WI38 (cell line): ENCODE results near the gene NID2.
A peak's percentile ranks its signal among the peaks of the same experiment; 100 is the strongest.

Experiments
- H3K4me3 ChIP-seq: 2 replicates; pipeline ENCODE4 v1.5.1; 2011; ENCODE audit warnings: low read depth, mild to moderate bottlenecking, control low read depth, low read length
- TF ChIP-seq, protein P1 (sequence below): IDR thresholded peaks from 2 replicates; pipeline ENCODE4 v1.5.1; 2012; ENCODE audit warnings: low read depth, mild to moderate bottlenecking, control low read depth, low read length

The NID2 gene

DNA sequence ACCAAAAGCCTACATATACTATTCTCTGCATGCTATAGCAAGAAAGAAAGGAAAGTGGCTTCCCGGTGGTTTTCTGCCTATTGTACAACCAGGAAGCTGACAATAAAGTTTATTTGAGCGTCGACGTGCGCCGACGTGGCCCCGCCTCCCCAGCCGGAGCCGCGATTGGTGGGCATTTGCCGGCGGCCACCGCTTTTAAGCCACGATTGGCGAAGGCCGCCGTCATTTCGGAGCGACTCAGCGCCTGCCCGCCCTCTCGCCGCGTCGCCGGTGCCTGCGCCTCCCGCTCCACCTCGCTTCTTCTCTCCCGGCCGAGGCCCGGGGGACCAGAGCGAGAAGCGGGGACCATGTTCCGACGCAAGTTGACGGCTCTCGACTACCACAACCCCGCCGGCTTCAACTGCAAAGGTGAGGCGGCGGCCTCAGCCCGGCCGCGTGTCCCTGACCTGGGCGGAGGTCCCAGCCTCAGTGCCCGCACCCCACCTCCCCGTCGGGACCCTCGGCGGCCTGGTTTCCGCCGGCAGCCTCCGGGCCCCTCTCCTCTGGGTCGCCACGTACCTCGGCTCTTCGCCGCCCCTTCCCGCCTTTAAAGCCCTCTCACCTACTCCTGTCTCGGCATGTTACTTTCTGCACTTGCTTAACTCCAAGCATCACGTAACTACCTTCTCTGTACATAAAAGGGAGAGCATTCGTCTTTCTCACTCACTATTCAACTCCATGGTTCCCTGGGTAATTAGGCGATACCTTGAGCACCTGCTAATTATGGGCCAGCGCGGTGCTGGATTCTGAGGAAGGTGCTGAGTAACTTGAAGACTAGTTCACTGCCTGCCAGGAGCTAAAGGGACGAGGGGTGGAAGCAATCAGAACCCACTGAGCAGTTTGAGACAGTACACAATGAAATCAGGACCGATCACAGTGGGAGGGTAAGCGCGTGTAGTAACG lies 79.3 kb downstream of the NID2 start, which contains the start of gene RTRAF:
TSS of gene RTRAF (plus strand) at position 254 of the 942 bp plus-strand sequence. CDS start at position 348, 94 bp downstream.
- TF ChIP-seq, protein P1, sequence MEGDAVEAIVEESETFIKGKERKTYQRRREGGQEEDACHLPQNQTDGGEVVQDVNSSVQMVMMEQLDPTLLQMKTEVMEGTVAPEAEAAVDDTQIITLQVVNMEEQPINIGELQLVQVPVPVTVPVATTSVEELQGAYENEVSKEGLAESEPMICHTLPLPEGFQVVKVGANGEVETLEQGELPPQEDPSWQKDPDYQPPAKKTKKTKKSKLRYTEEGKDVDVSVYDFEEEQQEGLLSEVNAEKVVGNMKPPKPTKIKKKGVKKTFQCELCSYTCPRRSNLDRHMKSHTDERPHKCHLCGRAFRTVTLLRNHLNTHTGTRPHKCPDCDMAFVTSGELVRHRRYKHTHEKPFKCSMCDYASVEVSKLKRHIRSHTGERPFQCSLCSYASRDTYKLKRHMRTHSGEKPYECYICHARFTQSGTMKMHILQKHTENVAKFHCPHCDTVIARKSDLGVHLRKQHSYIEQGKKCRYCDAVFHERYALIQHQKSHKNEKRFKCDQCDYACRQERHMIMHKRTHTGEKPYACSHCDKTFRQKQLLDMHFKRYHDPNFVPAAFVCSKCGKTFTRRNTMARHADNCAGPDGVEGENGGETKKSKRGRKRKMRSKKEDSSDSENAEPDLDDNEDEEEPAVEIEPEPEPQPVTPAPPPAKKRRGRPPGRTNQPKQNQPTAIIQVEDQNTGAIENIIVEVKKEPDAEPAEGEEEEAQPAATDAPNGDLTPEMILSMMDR, result no peak
- peak within 1 kb of the TSS; percentile 96 for H3K4me3 ChIP-seq

DNA sequence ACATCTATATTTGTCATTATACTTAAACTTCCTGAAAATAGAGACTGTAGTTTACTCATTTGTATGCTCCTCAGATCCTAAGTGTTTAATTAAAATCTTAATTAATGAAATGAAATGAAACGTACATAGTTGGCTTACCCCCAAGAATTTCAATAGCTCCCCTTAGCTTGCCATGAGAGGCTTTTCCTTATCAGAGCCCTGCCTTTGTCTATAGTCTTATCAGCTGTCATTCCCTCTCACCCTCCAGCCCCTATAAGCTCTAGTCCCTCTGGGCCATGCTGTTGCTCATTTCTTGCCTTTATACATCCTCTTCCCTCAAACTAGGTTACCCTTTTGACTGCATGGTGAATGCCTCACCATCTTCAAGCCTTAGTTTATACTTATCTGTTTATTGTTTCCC lies 80.6 kb downstream of the NID2 start:
- TF ChIP-seq, protein P1, result no peak
- H3K4me3 ChIP-seq, result no peak overlapping the region

DNA sequence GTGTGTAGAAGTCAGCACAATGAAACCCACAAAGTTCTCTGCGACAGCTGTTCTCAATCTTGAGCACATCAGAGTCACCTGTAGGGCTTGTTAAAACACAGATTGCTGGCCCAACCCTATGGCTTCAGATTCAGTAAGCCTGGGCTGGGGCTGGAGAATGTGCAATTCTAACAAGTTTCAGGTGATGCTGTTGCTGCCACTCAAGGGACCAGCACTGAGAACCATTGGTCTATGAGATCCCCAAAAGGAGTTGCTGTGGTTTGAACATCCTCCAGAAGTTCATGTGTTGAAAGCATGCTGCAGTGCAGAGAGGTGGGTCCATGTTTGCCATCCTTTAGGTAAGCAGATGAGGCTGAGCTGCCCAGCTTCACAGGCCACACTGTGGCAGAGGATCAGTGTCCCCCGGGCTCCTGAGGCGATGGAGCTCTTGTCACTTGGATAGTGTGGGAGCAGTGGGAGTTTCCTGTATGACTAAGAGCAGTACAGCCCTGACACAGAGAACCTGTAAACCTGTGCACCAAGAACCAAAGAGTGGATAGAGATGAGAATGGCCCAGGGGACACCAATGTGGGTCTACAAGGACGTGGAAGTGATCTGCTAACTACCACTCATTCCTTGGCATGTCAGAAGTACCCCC lies 87.5 kb downstream of the NID2 start:
- TF ChIP-seq, protein P1, result no peak
- H3K4me3 ChIP-seq, result no peak overlapping the region

DNA sequence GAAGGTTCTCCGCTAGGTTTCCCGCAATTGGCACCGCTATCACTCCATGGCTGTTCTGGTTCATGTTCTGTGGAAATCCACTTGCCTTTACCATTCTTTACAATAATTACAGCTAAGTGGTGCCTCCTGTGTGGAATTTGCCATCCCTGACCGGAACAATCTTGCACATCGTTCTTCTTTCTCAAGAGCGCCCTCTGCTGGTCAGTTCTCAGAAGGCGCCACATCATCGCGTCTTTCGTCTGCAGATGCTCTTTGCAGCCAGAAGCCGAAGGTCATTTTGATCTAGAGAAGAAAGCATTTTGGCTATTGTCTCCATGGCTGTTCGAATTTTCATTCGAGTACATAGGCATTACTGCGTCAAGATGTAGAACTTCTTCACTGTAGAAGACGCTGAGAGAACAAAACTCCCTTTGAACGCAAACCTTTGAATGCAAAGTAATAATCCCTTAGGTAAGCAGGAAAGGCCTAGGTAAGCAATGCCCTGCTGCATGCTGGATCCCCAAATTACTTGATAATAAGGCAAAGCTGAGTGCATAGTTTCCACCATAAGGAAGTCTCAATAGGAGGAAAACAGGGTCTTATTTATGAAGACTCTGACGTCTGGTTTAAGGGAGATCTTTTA lies 89.7 kb downstream of the NID2 start:
- TF ChIP-seq, protein P1, result peak; percentile 73
- H3K4me3 ChIP-seq, result no peak overlapping the region

DNA sequence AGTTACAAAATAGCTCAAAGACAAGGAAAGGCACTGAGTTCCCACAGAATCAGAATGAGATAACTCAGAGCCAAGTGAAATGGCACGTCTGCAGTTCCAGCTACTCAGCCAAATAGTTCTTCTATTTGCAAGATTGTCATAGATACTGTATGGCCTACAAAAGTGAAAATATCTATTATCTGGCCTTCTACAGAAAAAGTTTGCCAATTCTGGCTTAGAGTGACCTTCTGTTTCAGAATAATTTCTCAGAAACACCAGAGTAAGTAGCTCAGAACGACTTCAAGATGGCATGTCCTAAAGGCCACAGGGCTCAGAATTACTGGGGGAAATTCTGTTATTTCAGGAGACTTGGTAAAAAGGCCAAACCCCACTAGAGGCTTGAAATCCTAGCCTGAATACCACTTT lies 90.2 kb downstream of the NID2 start:
- H3K4me3 ChIP-seq, result no peak overlapping the region
- TF ChIP-seq, protein P1, result no peak

DNA sequence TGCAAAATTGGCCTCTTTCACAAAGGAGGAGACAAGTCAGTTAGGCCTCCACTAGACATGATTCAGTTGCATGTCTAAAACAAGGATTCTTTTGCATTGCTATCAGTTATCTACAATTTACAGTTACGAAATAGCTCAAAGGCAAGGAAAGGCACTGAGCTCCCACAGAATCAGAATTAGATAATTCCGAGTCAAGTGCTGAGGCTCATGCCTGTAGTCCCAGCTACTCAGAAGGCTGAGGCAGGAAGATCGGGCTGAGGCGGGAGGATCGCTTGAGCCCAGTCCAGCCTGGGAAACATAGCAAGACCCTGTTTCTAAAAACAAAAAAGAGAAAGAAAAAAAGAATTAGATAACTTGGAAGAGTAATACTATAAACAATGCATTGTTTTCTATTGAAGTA lies 91.8 kb downstream of the NID2 start:
- H3K4me3 ChIP-seq, result no peak overlapping the region
- TF ChIP-seq, protein P1, result no peak
